ENCODE measurements around the gene CAMK2G.

GRCh38 chr10:73768881-73769280 lies 105.5 kb downstream of the CAMK2G start:
- TF ChIP-seq, protein P1, sequence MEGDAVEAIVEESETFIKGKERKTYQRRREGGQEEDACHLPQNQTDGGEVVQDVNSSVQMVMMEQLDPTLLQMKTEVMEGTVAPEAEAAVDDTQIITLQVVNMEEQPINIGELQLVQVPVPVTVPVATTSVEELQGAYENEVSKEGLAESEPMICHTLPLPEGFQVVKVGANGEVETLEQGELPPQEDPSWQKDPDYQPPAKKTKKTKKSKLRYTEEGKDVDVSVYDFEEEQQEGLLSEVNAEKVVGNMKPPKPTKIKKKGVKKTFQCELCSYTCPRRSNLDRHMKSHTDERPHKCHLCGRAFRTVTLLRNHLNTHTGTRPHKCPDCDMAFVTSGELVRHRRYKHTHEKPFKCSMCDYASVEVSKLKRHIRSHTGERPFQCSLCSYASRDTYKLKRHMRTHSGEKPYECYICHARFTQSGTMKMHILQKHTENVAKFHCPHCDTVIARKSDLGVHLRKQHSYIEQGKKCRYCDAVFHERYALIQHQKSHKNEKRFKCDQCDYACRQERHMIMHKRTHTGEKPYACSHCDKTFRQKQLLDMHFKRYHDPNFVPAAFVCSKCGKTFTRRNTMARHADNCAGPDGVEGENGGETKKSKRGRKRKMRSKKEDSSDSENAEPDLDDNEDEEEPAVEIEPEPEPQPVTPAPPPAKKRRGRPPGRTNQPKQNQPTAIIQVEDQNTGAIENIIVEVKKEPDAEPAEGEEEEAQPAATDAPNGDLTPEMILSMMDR (IDR thresholded peaks at IDR 0.05): no peak
- no peak for TF ChIP-seq POLR2AphosphoS5 (IDR thresholded peaks at IDR 0.05)
- TF ChIP-seq POLR2A (IDR thresholded peaks at IDR 0.05): no peak
- no peak for TF ChIP-seq EP300 (IDR thresholded peaks at IDR 0.05)
